K562 (cell line): ENCODE data around the gene FGGY. TPM values are rescaled to one million over a fixed set of nuclear protein-coding genes. Genes with fewer than 3 reads are reported as not detected.

ENCODE experiments used
- BMI1 ChIP-seq: fragments of 150-350 bp; IDR thresholded peaks from 2 replicates; pipeline ENCODE4 v1.6.1; 2014; ENCODE audit warnings: low read length
- CHD7 ChIP-seq: fragments of 200-600 bp; sonication (generic); IDR thresholded peaks from one replicate; pipeline ENCODE4 v1.6.1; 2012; ENCODE audit warnings: mild to moderate bottlenecking, low read depth, low read length, inconsistent platforms
- ZNF347 ChIP-seq: fragments of 450-650 bp; formaldehyde crosslinking; IDR thresholded peaks from 2 replicates; pipeline ENCODE4 v1.4.0; 2020; ENCODE audit warnings: low read depth, mild to moderate bottlenecking, moderate library complexity
- ZNF584 ChIP-seq: fragments of 200-800 bp; sonication (Bioruptor generic); IDR thresholded peaks from 2 replicates; pipeline ENCODE4 v1.6.1; 2016; ENCODE audit warnings: low read depth, mild to moderate bottlenecking, missing genetic modification characterization, missing compliant biosample characterization
- polyA plus RNA-seq, 8 experiments: library from polyadenylated mRNA; depleted of rRNA in 4 of 8; stranded (reverse) in 5 of 8; unstranded in 3 of 8; fragments of >200 nt; fragmentation: Nextera tagmentation in 2 of 8; fragmentation: Illumina TruSeq in 1 of 8; extraction: Ambion mirVana in 2 of 8; extraction: Trizol in 1 of 8; gene quantifications; 2 replicates each; pipeline versions ENCODE4 v1.2.1 to v1.2.3, GENCODE V29; 2011 to 2014; ENCODE audit warnings: inconsistent platforms in 1 of 8, missing spikeins in 1 of 8
- total RNA-seq, 7 experiments: library from RNA; depleted of rRNA in 6 of 7; stranded (reverse); fragments of >200 nt in 6 of 7; fragmentation: Illumina TruSeq in 2 of 7; extraction: Trizol in 2 of 7; gene quantifications; 2 replicates each; pipeline versions ENCODE4 v1.2.1 to v1.2.3, GENCODE V29; 2011 to 2021; ENCODE audit warnings: low replicate concordance in 1 of 7
- TF ChIP-seq, protein P1 (sequence below), 2 experiments: fragments of 450-650 bp; formaldehyde crosslinking in 1 of 2; IDR thresholded peaks; 2 replicates each; pipeline versions ENCODE4 v1.4.0 to v1.6.1; 2014 to 2020; ENCODE audit warnings: mild to moderate bottlenecking in 2 of 2, borderline replicate concordance in 1 of 2, low read depth in 1 of 2

Gene FGGY
- total and polyA plus RNA-seq, 9 of the 15 experiments (the other 6 are each of a cell fraction or from before 2014, with no cell fraction given) = 9.7 to 19.2 (median 12.6) TPM

GRCh38 chr1:59290193-59290949 lies 6.5 kb upstream of the FGGY start (continued):
- no peak for TF ChIP-seq CHD7
- TF ChIP-seq ZNF347 = no peak
- TF ChIP-seq BMI1 = no peak
- TF ChIP-seq, protein P1, sequence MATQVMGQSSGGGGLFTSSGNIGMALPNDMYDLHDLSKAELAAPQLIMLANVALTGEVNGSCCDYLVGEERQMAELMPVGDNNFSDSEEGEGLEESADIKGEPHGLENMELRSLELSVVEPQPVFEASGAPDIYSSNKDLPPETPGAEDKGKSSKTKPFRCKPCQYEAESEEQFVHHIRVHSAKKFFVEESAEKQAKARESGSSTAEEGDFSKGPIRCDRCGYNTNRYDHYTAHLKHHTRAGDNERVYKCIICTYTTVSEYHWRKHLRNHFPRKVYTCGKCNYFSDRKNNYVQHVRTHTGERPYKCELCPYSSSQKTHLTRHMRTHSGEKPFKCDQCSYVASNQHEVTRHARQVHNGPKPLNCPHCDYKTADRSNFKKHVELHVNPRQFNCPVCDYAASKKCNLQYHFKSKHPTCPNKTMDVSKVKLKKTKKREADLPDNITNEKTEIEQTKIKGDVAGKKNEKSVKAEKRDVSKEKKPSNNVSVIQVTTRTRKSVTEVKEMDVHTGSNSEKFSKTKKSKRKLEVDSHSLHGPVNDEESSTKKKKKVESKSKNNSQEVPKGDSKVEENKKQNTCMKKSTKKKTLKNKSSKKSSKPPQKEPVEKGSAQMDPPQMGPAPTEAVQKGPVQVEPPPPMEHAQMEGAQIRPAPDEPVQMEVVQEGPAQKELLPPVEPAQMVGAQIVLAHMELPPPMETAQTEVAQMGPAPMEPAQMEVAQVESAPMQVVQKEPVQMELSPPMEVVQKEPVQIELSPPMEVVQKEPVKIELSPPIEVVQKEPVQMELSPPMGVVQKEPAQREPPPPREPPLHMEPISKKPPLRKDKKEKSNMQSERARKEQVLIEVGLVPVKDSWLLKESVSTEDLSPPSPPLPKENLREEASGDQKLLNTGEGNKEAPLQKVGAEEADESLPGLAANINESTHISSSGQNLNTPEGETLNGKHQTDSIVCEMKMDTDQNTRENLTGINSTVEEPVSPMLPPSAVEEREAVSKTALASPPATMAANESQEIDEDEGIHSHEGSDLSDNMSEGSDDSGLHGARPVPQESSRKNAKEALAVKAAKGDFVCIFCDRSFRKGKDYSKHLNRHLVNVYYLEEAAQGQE (IDR thresholded peaks at IDR 0.05; ENCODE audit: borderline replicate concordance) = peak; percentile 36; the same call in 1 of the 2 replicates
- TF ChIP-seq, protein P1 (CRISPR knock-in tag; IDR thresholded peaks at IDR 0.05; ENCODE audit: low read depth) = no peak
- no peak for TF ChIP-seq ZNF584 (CRISPR knock-in tag)
